GM21526 (cell line): ENCODE data around the gene NLGN2.
A peak's percentile ranks its signal among the peaks of the same experiment; 100 is the strongest.

Experiments
- ATAC-seq: cut with Tn5 transposase; IDR thresholded peaks from one replicate; pipeline ENCODE4 v1.9.1; 2021; ENCODE audit warnings: moderate library complexity; ENCODE audit not compliant: unreplicated experiment, low FRiP score

NLGN2 gene

GRCh38 chr17:7435676-7436555, 28.3 kb downstream of the NLGN2 start:
- ATAC-seq: peak; percentile 30

- ATAC-seq: no peak
These were observed 29.1 kb downstream of the NLGN2 start for GRCh38 chr17:7436556-7437368.

GRCh38 chr17:7437369-7437863, 29.8 kb downstream of the NLGN2 start:
- no peak for ATAC-seq

GRCh38 chr17:7437950-7438614, 30.4 kb downstream of the NLGN2 start:
- ATAC-seq: no peak

GRCh38 chr17:7438656-7439460, 31.2 kb downstream of the NLGN2 start:
- no peak for ATAC-seq

GRCh38 chr17:7439462-7440112, 31.9 kb downstream of the NLGN2 start, which contains the start of gene FGF11:
TSS of gene FGF11 (plus strand) at chr17:7439512. CDS start at chr17:7439621, 109 bp downstream.
- no peak for ATAC-seq

GRCh38 chr17:7440113-7440833, 32.6 kb downstream of the NLGN2 start:
- no peak for ATAC-seq

GRCh38 chr17:7440834-7441195, 33.2 kb downstream of the NLGN2 start:
- ATAC-seq: no peak

- ATAC-seq: no peak
These were observed 33.6 kb downstream of the NLGN2 start for GRCh38 chr17:7441266-7441665.

- no peak for ATAC-seq
These were observed 34.5 kb downstream of the NLGN2 start for GRCh38 chr17:7442142-7442541.

GRCh38 chr17:7443499-7444485, 36.1 kb downstream of the NLGN2 start:
- no peak for ATAC-seq

GRCh38 chr17:7444682-7445618, 37.3 kb downstream of the NLGN2 start, which contains the start of gene CHRNB1:
TSS of gene CHRNB1 (plus strand) at chr17:7445061. CDS start at chr17:7445128, 67 bp downstream.
- no peak for ATAC-seq

- no peak for ATAC-seq
These were observed 37.9 kb downstream of the NLGN2 start for GRCh38 chr17:7445619-7445968.

- no peak for ATAC-seq
These were observed 40.8 kb downstream of the NLGN2 start for GRCh38 chr17:7448461-7448860.

- ATAC-seq: no peak
These were observed 52.4 kb downstream of the NLGN2 start for GRCh38 chr17:7459961-7460545.
